Measurements from ENCODE around the gene IFI30. TPM values are rescaled to one million over a fixed set of nuclear protein-coding genes. Genes with fewer than 3 reads are reported as not detected.
"Not testable (repeated sequence)": the region's sequence is repeated elsewhere in the genome, so short reads cannot be mapped to it uniquely, and the experiment has no call there.

Gene IFI30
- total RNA-seq, 6 experiments from 2014 or later, result 4.9 to 9.0 (median 6.0) TPM

DNA sequence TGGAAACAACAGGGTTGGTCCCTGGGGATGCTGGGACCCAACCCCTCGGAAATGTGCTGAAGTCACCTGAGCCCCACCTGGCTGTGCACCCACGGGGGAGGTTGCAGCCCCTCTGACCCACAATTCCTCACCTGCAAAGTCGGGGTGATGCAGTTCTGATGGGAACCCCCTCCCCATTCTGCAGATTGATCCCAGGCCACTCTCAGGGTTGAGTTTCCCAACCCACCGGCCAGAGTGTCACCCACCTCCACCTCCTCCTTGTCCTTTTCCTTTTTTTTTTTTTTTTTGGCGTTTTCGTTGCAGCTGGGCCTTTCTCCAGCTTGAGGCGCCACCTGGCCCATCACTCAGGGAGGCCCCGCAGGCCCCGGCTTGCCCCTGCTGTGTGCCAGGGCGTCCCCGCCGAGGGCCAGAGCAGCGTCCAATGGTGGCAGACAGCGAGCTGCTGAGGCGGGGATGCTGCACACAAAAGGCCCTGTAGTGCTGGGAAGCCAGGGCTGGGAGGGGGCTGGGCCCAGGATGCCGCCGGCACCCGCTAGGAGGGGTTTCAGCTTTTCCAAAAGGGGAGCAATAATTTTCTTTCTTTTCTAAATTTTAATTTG, 16.0 kb upstream of the IFI30 start:
- Mint-ChIP-seq H3K4me3 (no peak overlapping the region), H3K36me3 (ENCODE audit: low read depth) (peaks cover 8% of the 10 kb centered on the region; the same call in 1 of the 2 replicates), H3K27ac (no peak overlapping the region), H3K9me3 (no peaks in the 10 kb centered on the region), H3K27me3 (ENCODE audit: insufficient read depth) (peaks cover 4% of the 10 kb centered on the region), H3K4me1 (ENCODE audit: low read depth) (peaks cover 21% of the 10 kb centered on the region)
- TF ChIP-seq, protein P1, sequence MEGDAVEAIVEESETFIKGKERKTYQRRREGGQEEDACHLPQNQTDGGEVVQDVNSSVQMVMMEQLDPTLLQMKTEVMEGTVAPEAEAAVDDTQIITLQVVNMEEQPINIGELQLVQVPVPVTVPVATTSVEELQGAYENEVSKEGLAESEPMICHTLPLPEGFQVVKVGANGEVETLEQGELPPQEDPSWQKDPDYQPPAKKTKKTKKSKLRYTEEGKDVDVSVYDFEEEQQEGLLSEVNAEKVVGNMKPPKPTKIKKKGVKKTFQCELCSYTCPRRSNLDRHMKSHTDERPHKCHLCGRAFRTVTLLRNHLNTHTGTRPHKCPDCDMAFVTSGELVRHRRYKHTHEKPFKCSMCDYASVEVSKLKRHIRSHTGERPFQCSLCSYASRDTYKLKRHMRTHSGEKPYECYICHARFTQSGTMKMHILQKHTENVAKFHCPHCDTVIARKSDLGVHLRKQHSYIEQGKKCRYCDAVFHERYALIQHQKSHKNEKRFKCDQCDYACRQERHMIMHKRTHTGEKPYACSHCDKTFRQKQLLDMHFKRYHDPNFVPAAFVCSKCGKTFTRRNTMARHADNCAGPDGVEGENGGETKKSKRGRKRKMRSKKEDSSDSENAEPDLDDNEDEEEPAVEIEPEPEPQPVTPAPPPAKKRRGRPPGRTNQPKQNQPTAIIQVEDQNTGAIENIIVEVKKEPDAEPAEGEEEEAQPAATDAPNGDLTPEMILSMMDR (IDR thresholded peaks at IDR 0.05), result no peak
- DNase-seq, result no peak

DNA sequence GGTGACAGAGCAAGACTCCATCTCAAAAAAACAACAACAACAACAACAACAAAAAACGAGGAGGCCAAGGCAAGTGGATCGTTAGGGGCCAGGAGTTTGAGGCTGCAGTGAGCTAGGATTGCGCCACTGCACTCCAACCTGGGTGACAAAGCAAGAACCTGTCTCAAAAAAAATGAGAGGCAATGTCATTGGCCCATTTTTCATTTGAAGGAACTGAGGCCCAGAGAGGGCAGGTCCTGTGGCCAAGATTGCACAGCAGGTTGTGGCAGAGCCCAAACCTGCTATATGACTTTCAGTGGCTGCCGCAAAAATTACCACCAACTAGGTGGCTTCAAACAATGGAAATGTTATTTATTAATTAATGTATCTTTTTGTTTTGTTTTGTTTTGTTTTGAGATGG, 15.1 kb upstream of the IFI30 start:
- H3K27ac Mint-ChIP-seq, result no peak overlapping the region
- peaks cover 21% of the 10 kb centered on the region for H3K4me1 Mint-ChIP-seq (ENCODE audit: low read depth)
- no peak overlapping the region for H3K4me3 Mint-ChIP-seq
- peaks cover 4% of the 10 kb centered on the region for H3K27me3 Mint-ChIP-seq (ENCODE audit: insufficient read depth)
- no peaks in the 10 kb centered on the region for H3K9me3 Mint-ChIP-seq
- no peak for DNase-seq
- H3K36me3 Mint-ChIP-seq (ENCODE audit: low read depth), result peaks cover 12% of the 10 kb centered on the region
- TF ChIP-seq, protein P1 (IDR thresholded peaks at IDR 0.05), result no peak

DNA sequence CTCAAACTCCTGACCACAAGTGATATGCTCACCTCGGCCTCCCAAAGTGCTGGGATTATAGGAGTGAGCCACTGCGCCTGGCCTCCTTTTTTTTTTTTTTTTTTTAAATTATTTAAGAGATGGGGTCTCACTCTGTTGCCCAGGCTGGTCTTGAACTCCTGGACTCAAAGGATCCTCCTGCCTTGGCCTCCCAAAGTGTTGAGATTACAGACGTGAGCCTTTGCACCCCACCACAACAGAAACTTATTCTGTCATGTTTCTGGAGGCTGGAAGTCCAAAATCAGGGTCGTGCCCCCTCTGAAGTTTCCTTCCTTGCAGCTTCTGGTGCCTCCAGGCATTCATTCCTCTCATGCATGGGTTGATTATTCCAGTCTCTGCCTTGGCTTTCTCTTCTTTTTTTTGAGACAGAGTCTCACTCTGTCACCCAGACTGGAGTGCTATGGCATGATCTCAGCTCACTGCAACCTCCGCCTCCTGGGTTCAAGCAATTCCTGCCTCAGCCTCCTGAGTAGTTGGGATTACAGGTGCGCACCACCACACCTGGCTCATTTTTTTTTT, 14.5 kb upstream of the IFI30 start:
- H3K4me3 Mint-ChIP-seq; H3K27me3 Mint-ChIP-seq (ENCODE audit: insufficient read depth); DNase-seq; H3K9me3 Mint-ChIP-seq: not testable (repeated sequence)
- Mint-ChIP-seq H3K36me3 (ENCODE audit: low read depth) (peaks cover 14% of the 10 kb centered on the region), H3K4me1 (ENCODE audit: low read depth) (peaks cover 17% of the 10 kb centered on the region), H3K27ac (peak overlapping the region; percentile 45; the same call in 1 of the 2 replicates)

DNA sequence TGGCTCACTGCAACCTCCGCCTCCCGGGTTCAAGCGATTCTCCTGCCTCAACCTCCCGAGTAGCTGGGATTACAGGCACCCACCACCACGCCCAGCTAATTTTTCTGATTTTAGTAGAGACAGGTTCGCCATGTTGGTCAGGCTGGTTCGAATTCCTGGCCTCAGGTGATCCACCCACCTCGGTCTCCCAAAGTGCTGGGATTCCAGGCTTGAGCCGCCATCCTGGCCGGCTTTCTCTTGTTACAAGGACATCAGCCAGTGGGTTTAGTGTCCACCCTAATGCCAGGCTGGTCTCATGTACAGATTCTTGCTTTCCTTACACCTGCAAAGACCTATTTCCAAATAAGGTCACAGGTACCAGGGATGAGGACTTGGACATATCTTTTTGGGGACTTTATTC, 13.8 kb upstream of the IFI30 start:
- Mint-ChIP-seq H3K36me3 (ENCODE audit: low read depth) (peaks cover 14% of the 10 kb centered on the region), H3K9me3 (no peaks in the 10 kb centered on the region), H3K27me3 (ENCODE audit: insufficient read depth) (no peaks in the 10 kb centered on the region), H3K4me1 (ENCODE audit: low read depth) (peaks cover 12% of the 10 kb centered on the region; the same call in 1 of the 2 replicates), H3K27ac (no peak overlapping the region), H3K4me3 (no peak overlapping the region)
- TF ChIP-seq, protein P1 (IDR thresholded peaks at IDR 0.05), result no peak
- DNase-seq, result no peak

DNA sequence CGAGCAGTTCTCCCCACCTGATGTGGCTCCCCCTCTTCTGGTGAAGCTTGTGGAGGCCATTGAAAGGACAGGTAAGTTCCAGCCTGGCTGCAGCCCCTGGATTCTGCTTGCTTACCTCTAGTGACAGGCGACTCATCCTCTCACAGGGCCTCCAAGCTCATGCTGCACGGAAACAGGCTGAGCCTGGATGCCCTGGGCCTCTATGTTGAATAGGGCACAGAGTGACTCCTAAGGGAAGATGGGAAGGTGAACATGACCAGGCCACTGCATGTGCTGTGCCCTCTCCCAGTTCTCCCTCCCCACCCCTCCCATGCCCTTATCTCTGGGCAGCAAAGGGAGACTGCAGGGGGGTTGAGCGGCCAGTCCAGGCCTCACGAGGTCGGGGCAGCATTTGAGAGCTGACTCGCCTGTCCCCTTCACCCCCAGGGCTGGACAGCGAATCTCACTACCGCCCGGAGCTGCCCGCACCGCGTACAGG, 13.1 kb upstream of the IFI30 start:
- H3K27me3 Mint-ChIP-seq (ENCODE audit: insufficient read depth), result no peaks in the 10 kb centered on the region
- no peaks in the 10 kb centered on the region for H3K9me3 Mint-ChIP-seq
- DNase-seq, result no peak
- peaks cover 14% of the 10 kb centered on the region for H3K36me3 Mint-ChIP-seq (ENCODE audit: low read depth)
- no peak overlapping the region; the same call in 1 of the 2 replicates for H3K27ac Mint-ChIP-seq
- no peak overlapping the region; the same call in 1 of the 2 replicates for H3K4me3 Mint-ChIP-seq
- TF ChIP-seq, protein P1 (IDR thresholded peaks at IDR 0.05), result no peak
- peaks cover 12% of the 10 kb centered on the region; the same call in 1 of the 2 replicates for H3K4me1 Mint-ChIP-seq (ENCODE audit: low read depth)

DNA sequence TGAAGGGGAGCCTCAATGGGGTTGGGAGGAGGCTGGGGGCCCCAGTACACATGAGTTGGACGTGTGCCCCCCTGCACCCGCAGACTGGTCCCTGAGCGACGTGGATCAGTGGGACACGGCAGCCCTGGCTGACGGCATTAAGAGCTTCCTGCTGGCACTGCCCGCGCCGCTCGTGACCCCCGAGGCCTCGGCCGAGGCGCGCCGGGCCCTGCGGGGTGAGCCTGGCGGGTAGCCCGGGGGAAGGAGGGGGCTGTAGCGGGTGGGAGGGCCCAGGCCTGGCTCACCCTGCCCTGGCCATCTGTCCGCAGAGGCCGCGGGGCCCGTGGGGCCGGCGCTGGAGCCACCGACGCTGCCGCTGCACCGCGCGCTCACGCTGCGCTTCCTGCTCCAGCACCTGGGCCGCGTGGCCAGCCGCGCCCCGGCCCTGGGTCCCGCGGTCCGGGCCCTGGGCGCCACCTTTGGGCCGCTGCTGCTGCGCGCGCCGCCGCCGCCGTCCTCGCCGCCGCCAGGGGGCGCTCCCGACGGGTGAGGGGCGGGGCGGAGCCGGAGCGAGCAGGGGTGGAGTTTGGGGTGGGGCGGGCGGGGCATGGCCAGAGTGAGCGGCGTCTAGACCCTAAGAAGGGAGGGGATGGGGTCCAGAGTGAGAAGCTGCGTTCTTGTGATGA, 12.5 kb upstream of the IFI30 start:
- Mint-ChIP-seq H3K9me3 (no peaks in the 10 kb centered on the region), H3K36me3 (ENCODE audit: low read depth) (peaks cover 18% of the 10 kb centered on the region), H3K4me3 (no peak overlapping the region), H3K27ac (no peak overlapping the region), H3K4me1 (ENCODE audit: low read depth) (peaks cover 11% of the 10 kb centered on the region; the same call in 1 of the 2 replicates), H3K27me3 (ENCODE audit: insufficient read depth) (no peaks in the 10 kb centered on the region)
- TF ChIP-seq, protein P1 (IDR thresholded peaks at IDR 0.05), result peak; percentile 78
- DNase-seq, result peak; percentile 21
